Measurements from ENCODE around the gene U2AF1L4.

DNA sequence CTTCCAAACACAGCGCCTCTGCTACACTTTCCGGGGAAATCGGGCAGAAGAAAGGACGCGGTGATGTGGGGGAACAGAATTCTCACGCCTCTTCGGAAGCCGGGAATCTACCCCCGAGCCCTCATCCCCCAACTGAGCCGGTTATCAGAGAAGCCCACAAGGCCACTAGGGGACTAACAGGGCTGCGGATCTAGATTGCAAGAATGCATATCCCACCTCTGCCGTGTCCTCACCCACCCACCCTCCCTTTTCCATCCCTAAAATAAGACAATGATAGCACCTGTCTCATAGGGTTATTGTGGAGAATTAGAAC, 4.1 kb downstream of the U2AF1L4 start:
- TF ChIP-seq, protein P1, sequence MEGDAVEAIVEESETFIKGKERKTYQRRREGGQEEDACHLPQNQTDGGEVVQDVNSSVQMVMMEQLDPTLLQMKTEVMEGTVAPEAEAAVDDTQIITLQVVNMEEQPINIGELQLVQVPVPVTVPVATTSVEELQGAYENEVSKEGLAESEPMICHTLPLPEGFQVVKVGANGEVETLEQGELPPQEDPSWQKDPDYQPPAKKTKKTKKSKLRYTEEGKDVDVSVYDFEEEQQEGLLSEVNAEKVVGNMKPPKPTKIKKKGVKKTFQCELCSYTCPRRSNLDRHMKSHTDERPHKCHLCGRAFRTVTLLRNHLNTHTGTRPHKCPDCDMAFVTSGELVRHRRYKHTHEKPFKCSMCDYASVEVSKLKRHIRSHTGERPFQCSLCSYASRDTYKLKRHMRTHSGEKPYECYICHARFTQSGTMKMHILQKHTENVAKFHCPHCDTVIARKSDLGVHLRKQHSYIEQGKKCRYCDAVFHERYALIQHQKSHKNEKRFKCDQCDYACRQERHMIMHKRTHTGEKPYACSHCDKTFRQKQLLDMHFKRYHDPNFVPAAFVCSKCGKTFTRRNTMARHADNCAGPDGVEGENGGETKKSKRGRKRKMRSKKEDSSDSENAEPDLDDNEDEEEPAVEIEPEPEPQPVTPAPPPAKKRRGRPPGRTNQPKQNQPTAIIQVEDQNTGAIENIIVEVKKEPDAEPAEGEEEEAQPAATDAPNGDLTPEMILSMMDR (IDR thresholded peaks at IDR 0.05) = no peak
- no peak for TF ChIP-seq POLR2A (IDR thresholded peaks at IDR 0.05)
